Measurements from ENCODE around the gene DDHD1.

DDHD1 gene

GRCh38 chr14:52987042-52987441 is 166.1 kb downstream of the DDHD1 start:
- FAIRE-seq: no peak
